Psoas muscle (tissue), 8 donors: Measurements from ENCODE around the gene DYRK3. TPM values are rescaled to one million over a fixed set of nuclear protein-coding genes. Genes with fewer than 3 reads are reported as not detected.

Source experiments
- ATAC-seq, 4 donors: fragments of 200-7000 bp; cut with Tn5 transposase; one replicate each; pipeline ENCODE4 v1.9.1; 2020; ENCODE audit warnings: moderate library complexity in 3 of 4, mild to moderate bottlenecking in 2 of 4
- DNase-seq, 2 donors: peaks; one replicate each; pipeline ENCODE4 v3.0.0-alpha.2; 2020
- H3K27ac ChIP-seq: fragments of 200-600 bp; one replicate; pipeline ENCODE4 v1.8.0; 2022
- H3K27me3 ChIP-seq, 3 donors: fragments of 200-600 bp in 1 of 3; one replicate each; pipeline versions ENCODE4 v1.6.1 to v1.8.0; 2013 to 2022; ENCODE audit warnings: low read length in 2 of 3, mild to moderate bottlenecking in 2 of 3, moderate library complexity in 1 of 3; ENCODE audit not compliant: insufficient read depth in 3 of 3
- H3K36me3 ChIP-seq, 2 donors: fragments of 200-600 bp in 1 of 2; one replicate each; pipeline versions ENCODE4 v1.6.1 to v1.8.0; 2013 to 2022; ENCODE audit warnings: low read depth in 1 of 2, mild to moderate bottlenecking in 1 of 2, moderate library complexity in 1 of 2; ENCODE audit not compliant: insufficient read depth in 1 of 2
- H3K4me1 ChIP-seq: fragments of 200-600 bp; one replicate; pipeline ENCODE4 v1.8.0; 2022
- H3K4me3 ChIP-seq: fragments of 200-600 bp; one replicate; pipeline ENCODE4 v1.8.0; 2022; ENCODE audit warnings: mild to moderate bottlenecking
- H3K9me3 ChIP-seq: fragments of 200-600 bp; one replicate; pipeline ENCODE4 v1.8.0; 2022
- CTCF ChIP-seq: fragments of 200-600 bp; IDR thresholded peaks from one replicate; pipeline ENCODE4 v1.8.0; 2022; ENCODE audit warnings: antibody characterized with exemption
- WGBS, 3 donors: extraction: QIAGEN DNeasy Blood & Tissue Kit; methylation state at CpG; one replicate each; pipeline versions ENCODE4 v1.1.6 to v1.1.7; 2013; 5-methylcytosine and 5-hydroxymethylcytosine counted together
- intact Hi-C, 2 donors: fragments of 100-400 bp; cut with DNase I; formaldehyde crosslinking; loops; one replicate each; pipeline versions ENCODE4 v1.11.0 to v1.14.2; 2022
- polyA plus RNA-seq, 3 donors: library from polyadenylated mRNA; stranded (reverse); fragments of 200-250 nt; gene quantifications; one replicate each; pipeline ENCODE4 v1.2.3, GENCODE V29; 2013
- total RNA-seq, 4 donors: library from RNA; stranded (reverse); fragmentation: NEBNext Ultra II Directional in 2 of 4; extraction: Animal tissue kit (Norgen Biotek cat#: 25700) in 2 of 4; gene quantifications; one replicate each; pipeline versions ENCODE4 v1.2.1 to v1.2.4, GENCODE V29; 2021 to 2023
- donor health status: healthy with polysubstance abuse.
- donor health status: DM: no; HTN: no; CAD: no; lungs with moderate emphysema.
- donor health status: Bipolar disorder and iron deficiency.
- donor health status: healthy.
- donor health status: DM: yes; HTN: yes; CAD: no.
- donor health status: DM: no; HTN: no; CAD: no.
- donor health status: DM: no; HTN: no; CAD: no.
- donor health status: DM: yes; HTN: yes; CAD: no.

Gene DYRK3
- total and polyA plus RNA-seq, 7 donors: 0.25 to 2.0 (median 1.2) TPM

- Histone ChIP-seq H3K4me3 (peak overlapping the region; percentile 4), H3K36me3 (peaks cover 0 to 5% of the 10 kb centered on the region in 2 donors), H3K27me3 (no peaks in the 10 kb centered on the region), H3K27ac (peak overlapping the region; percentile 98), H3K4me1 (peaks cover 92% of the 10 kb centered on the region), H3K9me3 (no peaks in the 10 kb centered on the region)
- no peak for TF ChIP-seq CTCF
- 14 to 17% (median 15%) methylated on average over 2 of the region's 2 CpGs for WGBS, 3 donors
- intact Hi-C loops: no loop called here
- ATAC-seq (peak; percentile 28 to 44 (median 34)), DNase-seq (peak; percentile 64 to 86)
Observed at GRCh38 chr1:206690516-206690915, 55.2 kb downstream of the DYRK3 start.

- no peak for TF ChIP-seq CTCF
- WGBS, 3 donors: 12 to 29% (median 19%) methylated on average over 8 of the region's 8 CpGs
- Histone ChIP-seq H3K9me3 (no peaks in the 10 kb centered on the region), H3K27me3 (no peaks in the 10 kb centered on the region), H3K4me1 (peaks cover 100% of the 10 kb centered on the region), H3K36me3 (peaks cover 0 to 14% of the 10 kb centered on the region in 2 donors), H3K4me3 (peak overlapping the region; percentile 52), H3K27ac (peak overlapping the region; percentile 98)
- peak; percentile 65 to 73 (median 72) for ATAC-seq
- intact Hi-C loops: no loop called here
- DNase-seq: peak; percentile 69 to 82
Observed at GRCh38 chr1:206691604-206692003, 56.3 kb downstream of the DYRK3 start.

- peak overlapping the region; percentile 52 for H3K4me3 ChIP-seq
- peak overlapping the region; percentile 98 for H3K27ac ChIP-seq
- H3K36me3 ChIP-seq: peaks cover 0 to 15% of the 10 kb centered on the region in 2 donors
- H3K27me3 ChIP-seq: no peaks in the 10 kb centered on the region
- H3K4me1 ChIP-seq: peaks cover 100% of the 10 kb centered on the region
- WGBS, 3 donors: 7 to 19% (median 9%) methylated on average over 10 of the region's 10 CpGs
- ATAC-seq: peak; percentile 80 to 88 (median 84)
- peak; percentile 87 to 94 for DNase-seq
- intact Hi-C loops: no loop called here
- H3K9me3 ChIP-seq: no peaks in the 10 kb centered on the region
- TF ChIP-seq CTCF: no peak
Observed at GRCh38 chr1:206693029-206693428, 57.7 kb downstream of the DYRK3 start.

GRCh38 chr1:206693592-206693991 lies 58.3 kb downstream of the DYRK3 start:
- intact Hi-C loops: no loop called here
- no peaks in the 10 kb centered on the region for H3K9me3 ChIP-seq
- DNase-seq (peak; percentile 51 to 81), ATAC-seq (peak; percentile 62 to 77 (median 71))
- H3K27ac ChIP-seq: peak overlapping the region; percentile 98
- H3K36me3 ChIP-seq: peaks cover 0 to 15% of the 10 kb centered on the region in 2 donors
- H3K4me1 ChIP-seq: peaks cover 100% of the 10 kb centered on the region
- peak overlapping the region; percentile 52 for H3K4me3 ChIP-seq
- WGBS, 3 donors: 8 to 12% (median 11%) methylated on average over 7 of the region's 7 CpGs
- TF ChIP-seq CTCF: no peak
- no peaks in the 10 kb centered on the region for H3K27me3 ChIP-seq
